ENCODE measurements around the gene RAB24. TPM values are rescaled to one million over a fixed set of nuclear protein-coding genes. Genes with fewer than 3 reads are reported as not detected.

RAB24 gene
- total RNA-seq (2022; extraction: Qiagen RNA extraction; ENCODE audit: low read depth), result 17.8 to 29.4 TPM (median 27.5 TPM) in 5 replicates

GRCh38 chr5:177303121-177303924, at the start of gene RAB24, which contains the start of gene PRELID1:
RAB24 (minus strand) TSS chr5:177303719; CDS start chr5:177303288, 431 bp downstream.
PRELID1 (plus strand) TSS chr5:177303799; CDS start chr5:177303986, 187 bp downstream.

GRCh38 chr5:177351392-177352329, 48.1 kb upstream of the RAB24 start, which contains the start of gene LMAN2:
LMAN2 (minus strand) TSS chr5:177351668; CDS start chr5:177351647, 21 bp downstream.

GRCh38 chr5:177311723-177312648, 8.5 kb upstream of the RAB24 start, which contains the start of gene MXD3:
MXD3 (minus strand) TSS chr5:177311898; CDS start chr5:177311830, 68 bp downstream.

Other genes with a start within 250 kb of the RAB24 start
- 10.3 to 26.0 TPM (median 25.5 TPM) in 5 replicates for gene FGFR4, start 216.8 kb downstream of the RAB24 start, total RNA-seq (2022; extraction: Qiagen RNA extraction; ENCODE audit: low read depth)
- gene NSD1, start 169.9 kb downstream of the RAB24 start, total RNA-seq (2022; extraction: Qiagen RNA extraction; ENCODE audit: low read depth), result 16.9 to 25.2 TPM (median 19.1 TPM) in 5 replicates
- gene PRELID1, start 80 bp upstream of the RAB24 start, total RNA-seq (2022; extraction: Qiagen RNA extraction; ENCODE audit: low read depth), result 252 to 395 TPM (median 363 TPM) in 5 replicates
- 9.4 to 21.9 TPM (median 17.1 TPM) in 5 replicates for gene MXD3, start 8.2 kb upstream of the RAB24 start, total RNA-seq (2022; extraction: Qiagen RNA extraction; ENCODE audit: low read depth)
- gene LMAN2, start 47.9 kb upstream of the RAB24 start, total RNA-seq (2022; extraction: Qiagen RNA extraction; ENCODE audit: low read depth), result 160 to 242 TPM (median 196 TPM) in 5 replicates
- gene RGS14, start 54.2 kb upstream of the RAB24 start, total RNA-seq (2022; extraction: Qiagen RNA extraction; ENCODE audit: low read depth), result 4.3 to 6.5 TPM (median 5.0 TPM) in 5 replicates
- not detected in 5 replicates for gene SLC34A1, start 80.7 kb upstream of the RAB24 start, total RNA-seq (2022; extraction: Qiagen RNA extraction; ENCODE audit: low read depth)
- gene PFN3, start 96.9 kb upstream of the RAB24 start, total RNA-seq (2022; extraction: Qiagen RNA extraction; ENCODE audit: low read depth), result not detected in 5 replicates
- gene F12, start 105.8 kb upstream of the RAB24 start, total RNA-seq (2022; extraction: Qiagen RNA extraction; ENCODE audit: low read depth), result 11.6 to 25.9 TPM (median 23.8 TPM) in 5 replicates
- gene GRK6, start 123.0 kb upstream of the RAB24 start, total RNA-seq (2022; extraction: Qiagen RNA extraction; ENCODE audit: low read depth), result 19.0 to 28.3 TPM (median 25.2 TPM) in 5 replicates
- 12.4 to 41.6 TPM (median 34.4 TPM) in 5 replicates for gene PRR7, start 143.1 kb upstream of the RAB24 start, total RNA-seq (2022; extraction: Qiagen RNA extraction; ENCODE audit: low read depth)
- gene DBN1, start 169.9 kb upstream of the RAB24 start, total RNA-seq (2022; extraction: Qiagen RNA extraction; ENCODE audit: low read depth), result 44.4 to 81.4 TPM (median 67.6 TPM) in 5 replicates
- gene PDLIM7, start 193.9 kb upstream of the RAB24 start, total RNA-seq (2022; extraction: Qiagen RNA extraction; ENCODE audit: low read depth), result 65.0 to 100 TPM (median 76.8 TPM) in 5 replicates
- gene DOK3, start 206.1 kb upstream of the RAB24 start, total RNA-seq (2022; extraction: Qiagen RNA extraction; ENCODE audit: low read depth), result 1.6 to 5.5 TPM (median 4.2 TPM) in 5 replicates
- gene DDX41, start 213.2 kb upstream of the RAB24 start, total RNA-seq (2022; extraction: Qiagen RNA extraction; ENCODE audit: low read depth), result 89.5 to 135 TPM (median 113 TPM) in 5 replicates